Mesothelial cell of epicardium (in vitro differentiated cells): ENCODE results near the gene C1orf198. TPM values are rescaled to one million over a fixed set of nuclear protein-coding genes. Genes with fewer than 3 reads are reported as not detected.

Experiments
- DNase-seq, 2 experiments: peaks; one replicate each; pipeline ENCODE4 v3.0.0; 2021; ENCODE audit warnings: low spot score in 2 of 2; ENCODE audit not compliant: unreplicated experiment in 2 of 2
- H3K27ac Mint-ChIP-seq: 2 replicates; pipeline ENCODE4 v1.8.0; 2021; ENCODE audit warnings: mixed read lengths
- H3K27me3 Mint-ChIP-seq: 2 replicates; pipeline ENCODE4 v1.8.0; 2021; ENCODE audit warnings: low read depth, mixed read lengths
- H3K36me3 Mint-ChIP-seq: 2 replicates; pipeline ENCODE4 v1.8.0; 2021; ENCODE audit warnings: mixed read lengths
- H3K4me1 Mint-ChIP-seq: 2 replicates; pipeline ENCODE4 v1.8.0; 2021; ENCODE audit warnings: mixed read lengths
- H3K4me3 Mint-ChIP-seq: 2 replicates; pipeline ENCODE4 v1.8.0; 2021; ENCODE audit warnings: mild to moderate bottlenecking, moderate library complexity, mixed read lengths
- H3K9me3 Mint-ChIP-seq: 2 replicates; pipeline ENCODE4 v1.8.0; 2021; ENCODE audit warnings: mixed read lengths
- total RNA-seq: library from RNA; stranded (reverse); gene quantifications from 3 replicates; pipeline ENCODE4 v1.2.1, GENCODE V29; 2021
- TF ChIP-seq, protein P1 (sequence below): fragments of 200-600 bp; sonication (generic); IDR thresholded peaks from one replicate; pipeline ENCODE4 v1.5.0; 2021; ENCODE audit warnings: antibody characterized with exemption; ENCODE audit not compliant: unreplicated experiment

Gene C1orf198
- total RNA-seq, 1 donor from 2014 or later: 143 TPM

- H3K4me3 Mint-ChIP-seq: no peak overlapping the region
- H3K9me3 Mint-ChIP-seq: no peaks in the 10 kb centered on the region
- TF ChIP-seq, protein P1, sequence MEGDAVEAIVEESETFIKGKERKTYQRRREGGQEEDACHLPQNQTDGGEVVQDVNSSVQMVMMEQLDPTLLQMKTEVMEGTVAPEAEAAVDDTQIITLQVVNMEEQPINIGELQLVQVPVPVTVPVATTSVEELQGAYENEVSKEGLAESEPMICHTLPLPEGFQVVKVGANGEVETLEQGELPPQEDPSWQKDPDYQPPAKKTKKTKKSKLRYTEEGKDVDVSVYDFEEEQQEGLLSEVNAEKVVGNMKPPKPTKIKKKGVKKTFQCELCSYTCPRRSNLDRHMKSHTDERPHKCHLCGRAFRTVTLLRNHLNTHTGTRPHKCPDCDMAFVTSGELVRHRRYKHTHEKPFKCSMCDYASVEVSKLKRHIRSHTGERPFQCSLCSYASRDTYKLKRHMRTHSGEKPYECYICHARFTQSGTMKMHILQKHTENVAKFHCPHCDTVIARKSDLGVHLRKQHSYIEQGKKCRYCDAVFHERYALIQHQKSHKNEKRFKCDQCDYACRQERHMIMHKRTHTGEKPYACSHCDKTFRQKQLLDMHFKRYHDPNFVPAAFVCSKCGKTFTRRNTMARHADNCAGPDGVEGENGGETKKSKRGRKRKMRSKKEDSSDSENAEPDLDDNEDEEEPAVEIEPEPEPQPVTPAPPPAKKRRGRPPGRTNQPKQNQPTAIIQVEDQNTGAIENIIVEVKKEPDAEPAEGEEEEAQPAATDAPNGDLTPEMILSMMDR: no peak
- no peak for DNase-seq
- peaks cover 13% of the 10 kb centered on the region for H3K4me1 Mint-ChIP-seq
- H3K36me3 Mint-ChIP-seq: no peaks in the 10 kb centered on the region
- peaks cover 3% of the 10 kb centered on the region for H3K27me3 Mint-ChIP-seq
- no peak overlapping the region for H3K27ac Mint-ChIP-seq
Measured at GRCh38 chr1:230792691-230793462, 75.4 kb downstream of the C1orf198 start.

- Mint-ChIP-seq H3K27ac (no peak overlapping the region), H3K36me3 (no peaks in the 10 kb centered on the region), H3K27me3 (no peaks in the 10 kb centered on the region), H3K9me3 (no peaks in the 10 kb centered on the region), H3K4me1 (peaks cover 13% of the 10 kb centered on the region), H3K4me3 (no peak overlapping the region)
- DNase-seq: no peak
- TF ChIP-seq, protein P1: no peak
Measured at GRCh38 chr1:230791986-230792564, 76.2 kb downstream of the C1orf198 start.

- H3K4me3 Mint-ChIP-seq: no peak overlapping the region
- no peak overlapping the region for H3K27ac Mint-ChIP-seq
- no peaks in the 10 kb centered on the region for H3K27me3 Mint-ChIP-seq
- DNase-seq: no peak
- TF ChIP-seq, protein P1: no peak
- peaks cover 6% of the 10 kb centered on the region for H3K4me1 Mint-ChIP-seq
- H3K9me3 Mint-ChIP-seq: no peaks in the 10 kb centered on the region
- no peaks in the 10 kb centered on the region for H3K36me3 Mint-ChIP-seq
Measured at GRCh38 chr1:230790026-230790425, 78.3 kb downstream of the C1orf198 start.

GRCh38 chr1:230788561-230789275 is 79.6 kb downstream of the C1orf198 start:
- TF ChIP-seq, protein P1: no peak
- Mint-ChIP-seq H3K4me3 (no peak overlapping the region), H3K27me3 (no peaks in the 10 kb centered on the region), H3K4me1 (no peaks in the 10 kb centered on the region), H3K9me3 (peaks cover 3% of the 10 kb centered on the region), H3K27ac (no peak overlapping the region), H3K36me3 (no peaks in the 10 kb centered on the region)
- no peak for DNase-seq

- Mint-ChIP-seq H3K9me3 (peaks cover 6% of the 10 kb centered on the region), H3K27ac (no peak overlapping the region), H3K4me1 (no peaks in the 10 kb centered on the region), H3K36me3 (no peaks in the 10 kb centered on the region), H3K4me3 (no peak overlapping the region), H3K27me3 (no peaks in the 10 kb centered on the region)
- no peak for DNase-seq
- TF ChIP-seq, protein P1: no peak
Measured at GRCh38 chr1:230787471-230787870, 80.8 kb downstream of the C1orf198 start.

Other genes starting within 250 kb of the C1orf198 start
- gene COG2, start 226.0 kb downstream of the C1orf198 start, total RNA-seq: 22.4 to 23.6 TPM (median 23.0 TPM) in 3 replicates
- gene AGT, start 154.4 kb downstream of the C1orf198 start, total RNA-seq: 1.1 to 1.9 TPM (median 1.5 TPM) in 3 replicates
- 0.44 to 0.78 TPM (median 0.77 TPM) in 3 replicates for gene CAPN9, start 121.1 kb downstream of the C1orf198 start, total RNA-seq
- gene TTC13, start 110.3 kb upstream of the C1orf198 start, total RNA-seq: 15.5 to 16.2 TPM (median 15.6 TPM) in 3 replicates
- 10.2 to 11.0 TPM (median 10.6 TPM) in 3 replicates for gene ARV1, start 110.6 kb upstream of the C1orf198 start, total RNA-seq
- gene FAM89A, start 171.7 kb upstream of the C1orf198 start, total RNA-seq: 11.8 to 14.6 TPM (median 14.2 TPM) in 3 replicates